ENCODE measurements around the gene CERK.

DNA sequence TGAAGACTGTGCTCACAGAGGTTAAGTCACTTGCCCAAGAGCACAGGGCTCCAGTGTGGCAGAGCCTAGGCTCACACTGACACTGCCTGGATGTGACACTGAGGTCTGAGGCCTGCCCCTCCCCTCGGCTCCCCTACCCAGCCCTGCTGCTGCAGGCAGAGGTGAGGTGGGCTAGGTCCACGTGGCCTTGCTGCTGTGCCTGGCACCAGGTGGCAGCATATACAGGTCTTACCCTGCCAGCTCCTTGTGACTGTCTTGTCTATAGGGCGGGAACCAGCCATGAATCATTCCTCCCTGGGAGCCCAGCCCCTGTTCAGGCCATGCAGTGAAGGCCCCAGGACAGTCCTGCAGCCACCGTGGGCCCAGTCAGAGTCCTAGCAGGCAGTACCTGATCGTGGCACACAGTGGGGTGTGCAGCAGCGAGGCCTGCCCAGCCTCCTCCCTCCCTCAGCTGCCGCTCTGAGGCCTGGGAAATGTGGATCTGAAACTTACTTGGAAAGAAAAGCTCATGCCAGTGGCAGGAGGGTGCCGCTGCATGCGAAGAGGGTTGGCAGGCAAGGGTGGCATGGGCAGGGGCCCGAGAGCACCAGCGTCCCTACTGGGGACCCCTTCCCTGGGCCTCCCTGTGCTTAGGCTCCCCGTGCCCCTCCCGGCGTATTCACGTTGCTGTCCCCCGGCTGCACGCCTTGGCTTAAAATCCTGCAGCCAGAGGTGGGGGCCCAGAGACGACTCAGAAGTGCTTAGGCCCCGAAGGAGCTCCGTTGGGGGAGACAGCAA is 1.2 kb upstream of the CERK start:
- TF ChIP-seq, protein P1, sequence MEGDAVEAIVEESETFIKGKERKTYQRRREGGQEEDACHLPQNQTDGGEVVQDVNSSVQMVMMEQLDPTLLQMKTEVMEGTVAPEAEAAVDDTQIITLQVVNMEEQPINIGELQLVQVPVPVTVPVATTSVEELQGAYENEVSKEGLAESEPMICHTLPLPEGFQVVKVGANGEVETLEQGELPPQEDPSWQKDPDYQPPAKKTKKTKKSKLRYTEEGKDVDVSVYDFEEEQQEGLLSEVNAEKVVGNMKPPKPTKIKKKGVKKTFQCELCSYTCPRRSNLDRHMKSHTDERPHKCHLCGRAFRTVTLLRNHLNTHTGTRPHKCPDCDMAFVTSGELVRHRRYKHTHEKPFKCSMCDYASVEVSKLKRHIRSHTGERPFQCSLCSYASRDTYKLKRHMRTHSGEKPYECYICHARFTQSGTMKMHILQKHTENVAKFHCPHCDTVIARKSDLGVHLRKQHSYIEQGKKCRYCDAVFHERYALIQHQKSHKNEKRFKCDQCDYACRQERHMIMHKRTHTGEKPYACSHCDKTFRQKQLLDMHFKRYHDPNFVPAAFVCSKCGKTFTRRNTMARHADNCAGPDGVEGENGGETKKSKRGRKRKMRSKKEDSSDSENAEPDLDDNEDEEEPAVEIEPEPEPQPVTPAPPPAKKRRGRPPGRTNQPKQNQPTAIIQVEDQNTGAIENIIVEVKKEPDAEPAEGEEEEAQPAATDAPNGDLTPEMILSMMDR (IDR thresholded peaks at IDR 0.05; ENCODE audit: low read depth, low read length): no peak
- no peak for TF ChIP-seq POLR2A (IDR thresholded peaks at IDR 0.05; ENCODE audit: extremely low read depth, insufficient read length)
- TF ChIP-seq, protein P2, sequence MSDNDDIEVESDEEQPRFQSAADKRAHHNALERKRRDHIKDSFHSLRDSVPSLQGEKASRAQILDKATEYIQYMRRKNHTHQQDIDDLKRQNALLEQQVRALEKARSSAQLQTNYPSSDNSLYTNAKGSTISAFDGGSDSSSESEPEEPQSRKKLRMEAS (IDR thresholded peaks at IDR 0.05; ENCODE audit: low read depth, low read length): no peak
- no peak for TF ChIP-seq MYC (IDR thresholded peaks at IDR 0.05; ENCODE audit: low read depth, low read length)

All from NB4 (cell line).